Hematopoietic multipotent progenitor cell treated with erythropoietin and hydrocortisone succinate and interleukin-3 and kit ligand, for 8 days (in vitro differentiated cells): Measurements from ENCODE around the gene IL1RAPL2.
"Not testable (repeated sequence)": the region's sequence is repeated elsewhere in the genome, so short reads cannot be mapped to it uniquely, and the experiment has no call there.

Experiments
- DNase-seq: peaks from one replicate; pipeline ENCODE4 v3.0.0-alpha.2; 2015

IL1RAPL2 gene

GRCh38 chrX:104565791-104566680, at the start of gene IL1RAPL2:
IL1RAPL2 (plus strand) TSS chrX:104566199.
- DNase-seq: peak; percentile 5

- no peak for DNase-seq
These were observed 43.6 kb upstream of the IL1RAPL2 start for GRCh38 chrX:104522386-104522785.

- no peak for DNase-seq
These were observed 42.1 kb upstream of the IL1RAPL2 start for GRCh38 chrX:104523858-104524257.

GRCh38 chrX:104539081-104539480, 26.9 kb upstream of the IL1RAPL2 start:
- no peak for DNase-seq

- not testable (repeated sequence) for DNase-seq
These were observed 23.6 kb upstream of the IL1RAPL2 start for GRCh38 chrX:104542447-104542846.

- no peak for DNase-seq
These were observed 1.7 kb upstream of the IL1RAPL2 start for GRCh38 chrX:104564335-104564734.

- no peak for DNase-seq
These were observed 887 bp upstream of the IL1RAPL2 start for GRCh38 chrX:104564921-104565703.

GRCh38 chrX:104566681-104567501, 892 bp downstream of the IL1RAPL2 start:
- no peak for DNase-seq

- no peak for DNase-seq
These were observed 1.5 kb downstream of the IL1RAPL2 start for GRCh38 chrX:104567506-104567905.

GRCh38 chrX:104568304-104568915, 2.4 kb downstream of the IL1RAPL2 start:
- no peak for DNase-seq

GRCh38 chrX:104618106-104618895, 52.3 kb downstream of the IL1RAPL2 start:
- no peak for DNase-seq

GRCh38 chrX:104621781-104622180, 55.8 kb downstream of the IL1RAPL2 start:
- no peak for DNase-seq

GRCh38 chrX:104641176-104641575, 75.2 kb downstream of the IL1RAPL2 start:
- no peak for DNase-seq

- no peak for DNase-seq
These were observed 81.1 kb downstream of the IL1RAPL2 start for GRCh38 chrX:104647084-104647483.

GRCh38 chrX:104659005-104659744, 93.2 kb downstream of the IL1RAPL2 start:
- DNase-seq: no peak

GRCh38 chrX:104660092-104660491, 94.1 kb downstream of the IL1RAPL2 start:
- DNase-seq: no peak

- DNase-seq: no peak
These were observed 96.7 kb downstream of the IL1RAPL2 start for GRCh38 chrX:104662694-104663093.

- DNase-seq: no peak
These were observed 99.7 kb downstream of the IL1RAPL2 start for GRCh38 chrX:104665691-104666090.

GRCh38 chrX:104668550-104668949, 102.6 kb downstream of the IL1RAPL2 start:
- no peak for DNase-seq

- DNase-seq: no peak
These were observed 103.1 kb downstream of the IL1RAPL2 start for GRCh38 chrX:104669063-104669462.

- DNase-seq: no peak
These were observed 104.1 kb downstream of the IL1RAPL2 start for GRCh38 chrX:104670051-104670450.
